PC-3 (cell line): Measurements from ENCODE around the gene SOCS4. TPM values are rescaled to one million over a fixed set of nuclear protein-coding genes. Genes with fewer than 3 reads are reported as not detected.

ENCODE experiments used
- ATAC-seq: fragments of 200-7000 bp; cut with Tn5 transposase; 2 replicates; pipeline ENCODE4 v1.9.1; 2020; ENCODE audit warnings: mild to moderate bottlenecking, moderate library complexity
- BruUV-seq: library from RNA; stranded (reverse); fragments of 400-500 nt; replicated peaks from 2 replicates; lab custom pipeline; 2021; lab: Mats Ljungman, UMichigan
- CTCF ChIA-PET: fragments of 300-600 bp; sonication (Branson Sonifier 250); formaldehyde crosslinking; loops from one replicate; lab custom pipeline; 2022; ENCODE audit warnings: antibody characterized with exemption; lab: Charles Lee
- POLR2A ChIA-PET: fragments of 300-600 bp; sonication (Branson Sonifier 250); formaldehyde crosslinking; loops from one replicate; lab custom pipeline; 2022; ENCODE audit warnings: antibody characterized with exemption; ENCODE audit not compliant: unreplicated experiment; lab: Charles Lee
- DNase-seq: peaks from one replicate; pipeline ENCODE4 v3.0.0-alpha.2; 2015
- H2AFZ ChIP-seq: fragments of 300-600 bp; sonication (generic); 2 replicates; pipeline ENCODE4 v1.6.0; 2016; ENCODE audit warnings: antibody characterized with exemption, low read length
- H3F3A ChIP-seq: fragments of 300-600 bp; sonication (generic); one replicate; pipeline ENCODE4 v1.6.0; 2017; ENCODE audit warnings: antibody characterized with exemption, low read length, control low read depth, mild to moderate bottlenecking; ENCODE audit not compliant: unreplicated experiment
- H3K27ac ChIP-seq: fragments of 300-600 bp; sonication (generic); 2 replicates; pipeline ENCODE4 v1.5.1; 2016; ENCODE audit warnings: mild to moderate bottlenecking, low read length
- H3K27me3 ChIP-seq: fragments of 300-600 bp; sonication (generic); 2 replicates; pipeline ENCODE4 v1.6.1; 2016; ENCODE audit warnings: low read length, mixed read lengths
- H3K36me3 ChIP-seq: fragments of 300-600 bp; sonication (generic); 2 replicates; pipeline ENCODE4 v1.6.1; 2016; ENCODE audit warnings: low read depth, mixed run types, low read length, mixed read lengths
- H3K4me1 ChIP-seq: fragments of 300-600 bp; sonication (generic); 2 replicates; pipeline ENCODE4 v1.5.1; 2016; ENCODE audit warnings: low read length; ENCODE audit not compliant: insufficient read depth
- H3K4me2 ChIP-seq: fragments of 300-600 bp; sonication (generic); 2 replicates; pipeline ENCODE4 v1.6.0; 2016; ENCODE audit warnings: low read length
- H3K4me3 ChIP-seq: fragments of 300-600 bp; sonication (generic); 2 replicates; pipeline ENCODE4 v1.5.1; 2016; ENCODE audit warnings: mild to moderate bottlenecking, low read length, mixed read lengths
- H3K79me2 ChIP-seq: fragments of 300-600 bp; sonication (generic); 2 replicates; pipeline ENCODE4 v1.6.1; 2017; ENCODE audit warnings: low read length, mixed read lengths
- H3K9ac ChIP-seq: fragments of 300-600 bp; sonication (generic); 2 replicates; pipeline ENCODE4 v1.6.0; 2016; ENCODE audit warnings: mild to moderate bottlenecking, low read length
- H3K9me2 ChIP-seq: fragments of 300-600 bp; sonication (generic); replicated peaks from 2 replicates; pipeline ENCODE4 v1.6.1; 2016; ENCODE audit warnings: mixed run types, low read length, mixed read lengths
- H3K9me3 ChIP-seq: fragments of 300-600 bp; sonication (generic); 2 replicates; pipeline ENCODE4 v1.6.1; 2016; ENCODE audit warnings: low read length, mixed read lengths
- H4K20me1 ChIP-seq: fragments of 300-600 bp; sonication (generic); 2 replicates; pipeline ENCODE4 v1.6.1; 2016; ENCODE audit warnings: low read length, mixed read lengths
- CTCF ChIP-seq: fragments of 300-600 bp; sonication (generic); conservative IDR thresholded peaks from 2 replicates; pipeline ENCODE4 v1.5.1; 2017; ENCODE audit warnings: antibody characterized with exemption, low read depth, mild to moderate bottlenecking, low read length
- EZH2 ChIP-seq: fragments of 300-600 bp; sonication (generic); IDR thresholded peaks from one replicate; pipeline ENCODE4 v1.6.1; 2017; ENCODE audit warnings: antibody characterized with exemption, mild to moderate bottlenecking, low read length; ENCODE audit not compliant: unreplicated experiment
- EZH2phosphoT487 ChIP-seq: fragments of 300-600 bp; sonication (generic); IDR thresholded peaks from 2 replicates; pipeline ENCODE4 v1.6.1; 2018; ENCODE audit warnings: mild to moderate bottlenecking, antibody characterized with exemption, low read length, borderline replicate concordance
- intact Hi-C: fragments of 100-400 bp; cut with micrococcal nuclease; formaldehyde crosslinking; loops from 2 replicates; pipeline ENCODE4 v1.9.0; 2023
- total RNA-seq: library from RNA; depleted of rRNA; stranded (reverse); fragments of >200 nt; gene quantifications from 2 replicates; pipeline ENCODE4 v1.2.3, GENCODE V29; 2014

Gene SOCS4
- total RNA-seq, 1 experiment from 2014 or later: 22.5 TPM

GRCh38 chr14:55094292-55095157 is 67.5 kb downstream of the SOCS4 start:
- TF ChIP-seq CTCF (no peak), EZH2phosphoT487 (no peak), EZH2 (no peak)
- Histone ChIP-seq H3K4me3 (no peak overlapping the region), H3K79me2 (no peaks in the 10 kb centered on the region), H4K20me1 (no peaks in the 10 kb centered on the region), H3K9me2 (no peaks in the 10 kb centered on the region), H3K27me3 (no peaks in the 10 kb centered on the region), H3K4me2 (peak overlapping the region; percentile 2; the same call in 1 of the 2 replicates), H2AFZ (no peak overlapping the region), H3K4me1 (peaks cover 26% of the 10 kb centered on the region), H3K36me3 (no peaks in the 10 kb centered on the region), H3F3A (peaks cover 4% of the 10 kb centered on the region), H3K9me3 (no peaks in the 10 kb centered on the region), H3K27ac (peak overlapping the region; percentile 39), H3K9ac (no peak overlapping the region)
- POLR2A ChIA-PET: interaction anchor here (0.6 to 1.4 kb wide), 6 partner anchors 9 to 341 kb away, joined by 3 to 13 read pairs (median 4); partner anchors contain the start of gene LGALS3
- DNase-seq: peak; percentile 93
- intact Hi-C loops: no loop called here
- ATAC-seq: peak; percentile 79
- CTCF ChIA-PET: interaction anchor here (1.0 kb wide), 1 partner anchor 37 kb away, joined by 4 read pairs; no protein-coding TSS in a partner anchor
- no TSS peak for BruUV-seq

GRCh38 chr14:55097881-55098560 is 71.0 kb downstream of the SOCS4 start:
- ChIA-PET POLR2A (interaction anchor here (0.6 kb wide), 1 partner anchor 28 kb away, joined by 3 read pairs; no protein-coding TSS in a partner anchor), CTCF (no interaction called here)
- Histone ChIP-seq H3K9ac (no peak overlapping the region), H3K27ac (peak overlapping the region; percentile 38), H3K4me2 (peak overlapping the region; percentile 2; the same call in 1 of the 2 replicates), H4K20me1 (no peaks in the 10 kb centered on the region), H3K4me3 (no peak overlapping the region), H3K79me2 (no peaks in the 10 kb centered on the region), H3K4me1 (peaks cover 51% of the 10 kb centered on the region), H3F3A (peaks cover 11% of the 10 kb centered on the region), H3K36me3 (no peaks in the 10 kb centered on the region), H3K9me2 (no peaks in the 10 kb centered on the region), H3K27me3 (no peaks in the 10 kb centered on the region), H3K9me3 (no peaks in the 10 kb centered on the region), H2AFZ (0 out of 2 replicates have a peak overlapping the region, but pooled peaks have one; percentile 5)
- BruUV-seq: no TSS peak
- intact Hi-C loops: no loop called here
- DNase-seq: peak; percentile 68
- TF ChIP-seq EZH2phosphoT487: no peak
- TF ChIP-seq CTCF: no peak
- no peak for TF ChIP-seq EZH2
- ATAC-seq: no peak
